GM12878 (cell line): Measurements from ENCODE around the gene COL18A1. TPM values are rescaled to one million over a fixed set of nuclear protein-coding genes. Genes with fewer than 3 reads are reported as not detected.

ENCODE experiments used
- ATAC-seq: fragments of 200-7000 bp; cut with Tn5 transposase; 3 replicates; pipeline ENCODE4 v1.9.1; 2020; ENCODE audit warnings: mild to moderate bottlenecking, moderate library complexity
- BruUV-seq: library from RNA; stranded (reverse); fragments of 400-500 nt; replicated peaks from 2 replicates; lab custom pipeline; 2021; lab: Mats Ljungman, UMichigan
- CTCF ChIA-PET: fragments of 300-600 bp; sonication (Branson Sonifier 250); formaldehyde crosslinking; extraction: SDS; loops from one replicate; lab custom pipeline; 2021; ENCODE audit warnings: inconsistent platforms; lab: Yijun Ruan, JAX
- POLR2A ChIA-PET: fragments of 350-600 bp; formaldehyde crosslinking; extraction: SDS; loops from one replicate; lab custom pipeline; 2021; ENCODE audit warnings: inconsistent platforms; lab: Charles Lee
- RAD21 ChIA-PET: fragments of 300-600 bp; sonication (Branson Sonifier 250); formaldehyde crosslinking; loops from one replicate; lab custom pipeline; 2023; ENCODE audit warnings: antibody characterized with exemption; ENCODE audit not compliant: unreplicated experiment; lab: Charles Lee
- SMC1A ChIA-PET: fragments of 300-600 bp; sonication (Branson Sonifier 250); formaldehyde crosslinking; loops from one replicate; lab custom pipeline; 2023; ENCODE audit not compliant: unreplicated experiment, uncharacterized antibody; lab: Charles Lee
- DNase-seq: peaks from one replicate; pipeline ENCODE4 v3.0.0-alpha.2; 2011; ENCODE audit warnings: low read depth, low spot score
- FAIRE-seq: peaks from 3 replicates; lab custom pipeline; 2011; peaks lifted over from hg19 to GRCh38; lab: Jason Lieb, UNC
- H2AFZ ChIP-seq: 2 replicates; pipeline ENCODE4 v1.6.0; 2011; ENCODE audit warnings: low read depth, low read length, control low read depth; ENCODE audit not compliant: control insufficient read depth
- H3K27ac ChIP-seq: 2 replicates; pipeline ENCODE4 v1.5.1; 2011; ENCODE audit warnings: control low read depth; ENCODE audit not compliant: control insufficient read depth, insufficient read depth
- H3K27me3 ChIP-seq, 2 experiments: replicated peaks in 1 of 2; 2 replicates each; pipeline versions ENCODE4 v1.6.0 to v1.6.1; 2011; ENCODE audit warnings: low read length in 1 of 2; ENCODE audit not compliant: control insufficient read depth in 2 of 2, insufficient read depth in 2 of 2
- H3K36me3 ChIP-seq, 2 experiments: 2 replicates each; pipeline ENCODE4 v1.5.1; 2011; ENCODE audit warnings: low read length in 1 of 2; ENCODE audit not compliant: control insufficient read depth in 2 of 2, insufficient read depth in 2 of 2
- H3K4me1 ChIP-seq: 2 replicates; pipeline ENCODE4 v1.6.1; 2011; ENCODE audit warnings: mild to moderate bottlenecking, low read length, moderate library complexity, mixed read lengths; ENCODE audit not compliant: control insufficient read depth, insufficient read depth
- H3K4me2 ChIP-seq: 2 replicates; pipeline ENCODE4 v1.6.0; 2011; ENCODE audit warnings: control low read depth; ENCODE audit not compliant: control insufficient read depth, insufficient read depth
- H3K4me3 ChIP-seq: fragments of 200-600 bp; sonication (generic); 2 replicates; pipeline ENCODE4 v1.5.1; 2016
- H3K79me2 ChIP-seq: 2 replicates; pipeline ENCODE4 v1.6.0; 2011; ENCODE audit warnings: low read length; ENCODE audit not compliant: control insufficient read depth, insufficient read depth
- H3K9ac ChIP-seq: 2 replicates; pipeline ENCODE4 v1.8.0; 2011; ENCODE audit warnings: low read length, control low read depth, mixed read lengths; ENCODE audit not compliant: control insufficient read depth, insufficient read depth
- H3K9me3 ChIP-seq: replicated peaks from 3 replicates; pipeline ENCODE4 v1.5.1; 2011; ENCODE audit warnings: mild to moderate bottlenecking, low read length; ENCODE audit not compliant: control insufficient read depth, insufficient read depth
- H4K20me1 ChIP-seq: 2 replicates; pipeline ENCODE4 v1.6.0; 2011; ENCODE audit not compliant: control insufficient read depth, insufficient read depth
- BACH1 ChIP-seq: fragments of 450-650 bp; IDR thresholded peaks from 2 replicates; pipeline ENCODE4 v1.6.1; 2017; ENCODE audit warnings: mild to moderate bottlenecking, borderline replicate concordance
- EED ChIP-seq: sonication (generic); IDR thresholded peaks from 2 replicates; pipeline ENCODE4 v1.6.1; 2016; ENCODE audit warnings: antibody characterized with exemption, low read depth
- FOS ChIP-seq: IDR thresholded peaks from 3 replicates; pipeline ENCODE4 v1.6.1; 2011; ENCODE audit warnings: borderline replicate concordance; ENCODE audit not compliant: insufficient read length; ENCODE audit errors: extremely low read depth
- GATAD2B ChIP-seq: fragments of 450-650 bp; conservative IDR thresholded peaks from 2 replicates; pipeline ENCODE4 v1.6.1; 2017; ENCODE audit warnings: low read depth, mild to moderate bottlenecking, moderate library complexity
- LARP7 ChIP-seq: fragments of 450-650 bp; IDR thresholded peaks from 2 replicates; pipeline ENCODE4 v1.6.1; 2017; ENCODE audit warnings: mild to moderate bottlenecking
- MEF2B ChIP-seq: fragments of 450-650 bp; IDR thresholded peaks from 2 replicates; pipeline ENCODE4 v1.6.1; 2018; ENCODE audit warnings: mild to moderate bottlenecking, moderate library complexity; ENCODE audit not compliant: partially characterized antibody, poor library complexity, severe bottlenecking
- PKNOX1 ChIP-seq: fragments of 450-650 bp; IDR thresholded peaks from 2 replicates; pipeline ENCODE4 v1.6.1; 2016; ENCODE audit warnings: mild to moderate bottlenecking
- RAD21 ChIP-seq: IDR thresholded peaks from 2 replicates; pipeline ENCODE4 v1.6.1; 2011; ENCODE audit warnings: mild to moderate bottlenecking, low read depth, low read length, moderate library complexity; ENCODE audit not compliant: insufficient read depth
- RFX5 ChIP-seq: IDR thresholded peaks from 2 replicates; pipeline ENCODE4 v1.6.1; 2011; ENCODE audit warnings: low read depth, low read length, improper control_type of control experiment
- SP1 ChIP-seq: IDR thresholded peaks from one replicate; pipeline ENCODE4 v1.6.1; 2011; ENCODE audit warnings: low read depth, low read length
- WGBS: methylation state at CpG from one replicate; pipeline ENCODE4 v1.1.6; 2016; ENCODE audit warnings: low lambda C conversion rate; ENCODE audit not compliant: insufficient replicate concordance, insufficient coverage; ENCODE audit errors: missing lambda C conversion rate; 5-methylcytosine and 5-hydroxymethylcytosine counted together
- in situ Hi-C: fragments of 300-500 bp; cut with MboI; formaldehyde crosslinking; loops from 9 replicates; pipeline ENCODE4 v1.14.3; 2018; ENCODE audit warnings: mixed read lengths
- intact Hi-C: fragments of 100-400 bp; cut with micrococcal nuclease; formaldehyde crosslinking; loops from one replicate; pipeline ENCODE4 v1.14.2; 2022; ENCODE audit not compliant: unreplicated experiment
- polyA plus RNA-seq, 11 experiments: library from polyadenylated mRNA; depleted of rRNA in 4 of 11; unstranded in 6 of 11; stranded (reverse) in 5 of 11; fragments of >200 nt; fragmentation: Nextera tagmentation in 4 of 11; fragmentation: Illumina TruSeq in 1 of 11; extraction: Ambion mirVana in 4 of 11; extraction: Trizol in 1 of 11; gene quantifications; 1 replicate in 1 of 11; 2 replicates in 10 of 11; pipeline versions ENCODE4 v1.2.1 to v1.2.3, GENCODE V29; 2011 to 2016; ENCODE audit warnings: inconsistent platforms in 2 of 11, missing spikeins in 2 of 11, low read depth in 1 of 11
- total RNA-seq, 4 experiments: library from RNA; depleted of rRNA in 3 of 4; stranded (reverse); fragments of >200 nt in 3 of 4; fragmentation: Illumina TruSeq in 1 of 4; extraction: Trizol in 1 of 4; gene quantifications; 2 replicates each; pipeline versions ENCODE4 v1.2.1 to v1.2.3, GENCODE V29; 2013 to 2021

COL18A1 gene
- total and polyA plus RNA-seq, 10 of the 15 experiments (the other 5 are each of a cell fraction or from before 2014, with no cell fraction given), result under 0.01 to 0.49 (median 0.09) TPM; not detected in 3

GRCh38 chr21:45391743-45392572 is 13.0 kb upstream of the COL18A1 start:
- WGBS, result 22% methylated on average over 24 of the region's 24 CpGs
- H4K20me1 ChIP-seq, result no peaks in the 10 kb centered on the region
- RAD21 ChIA-PET, result no interaction called here
- no peak overlapping the region for H2AFZ ChIP-seq
- CTCF ChIA-PET, result no interaction called here
- no peak overlapping the region for H3K27ac ChIP-seq
- no peaks in the 10 kb centered on the region for H3K36me3 ChIP-seq
- H3K9ac ChIP-seq, result no peak overlapping the region
- intact Hi-C loops, result no loop called here
- H3K4me2 ChIP-seq, result no peak overlapping the region
- POLR2A ChIA-PET, result no interaction called here
- no peaks in the 10 kb centered on the region for H3K4me1 ChIP-seq
- no peak overlapping the region for H3K4me3 ChIP-seq
- SMC1A ChIA-PET, result no interaction called here
- H3K79me2 ChIP-seq, result no peaks in the 10 kb centered on the region
- H3K27me3 ChIP-seq, result peaks cover 5 to 7% of the 10 kb centered on the region in 2 experiments; a peak in 3 of 4 replicates
- no peak for TF ChIP-seq MEF2B
- TF ChIP-seq SP1, result no peak
- no peak for TF ChIP-seq BACH1
- no peak for TF ChIP-seq GATAD2B
- TF ChIP-seq RFX5, result no peak
- no peak for TF ChIP-seq EED
- TF ChIP-seq PKNOX1, result no peak
- TF ChIP-seq LARP7, result no peak
- no peak for TF ChIP-seq FOS
- TF ChIP-seq RAD21, result no peak
- TF ChIP-seq, all 136 proteins: peak for 0
- in situ Hi-C loops, result no loop called here
- H3K9me3 ChIP-seq, result no peaks in the 10 kb centered on the region
- BruUV-seq, result no TSS peak
- no peak for FAIRE-seq
- no peak for DNase-seq
- ATAC-seq, result no peak
